Measurements from ENCODE around the gene WDR75.

Gene WDR75

DNA sequence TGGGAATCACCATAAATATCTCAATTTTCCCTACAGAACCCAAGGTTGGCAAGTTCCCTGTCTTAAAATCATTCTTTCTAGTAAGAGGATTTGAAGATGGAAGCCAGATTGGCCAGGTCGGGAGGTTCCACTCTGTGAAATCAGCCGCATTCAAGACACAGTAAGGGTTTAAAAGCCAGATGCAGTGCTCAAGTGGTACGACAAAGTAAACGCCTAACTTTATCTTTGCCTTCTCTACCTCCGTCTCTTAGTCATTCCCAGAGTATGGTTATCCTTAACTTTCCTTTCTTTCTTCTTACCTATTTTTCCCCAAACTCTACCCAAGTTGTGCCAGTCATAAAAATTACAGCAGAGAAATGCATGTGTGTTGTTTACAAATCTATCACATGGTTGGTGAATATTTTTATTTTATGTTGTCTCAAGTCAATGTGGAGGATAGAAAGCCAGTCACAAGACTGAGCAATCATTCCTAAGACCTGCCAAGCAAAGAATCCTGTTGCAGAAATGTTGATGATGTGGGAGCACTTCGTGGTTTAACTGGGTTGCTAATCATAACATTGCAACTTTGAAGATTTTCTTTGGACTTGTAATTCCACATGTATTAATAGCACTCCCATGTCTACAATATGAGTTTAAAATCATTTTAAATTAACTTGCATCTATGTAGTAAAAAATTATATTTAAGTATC lies 76.7 kb downstream of the WDR75 start:
- DNase-seq (ENCODE audit: extremely low read depth, low read depth), result no peak
- TF ChIP-seq, protein P1, sequence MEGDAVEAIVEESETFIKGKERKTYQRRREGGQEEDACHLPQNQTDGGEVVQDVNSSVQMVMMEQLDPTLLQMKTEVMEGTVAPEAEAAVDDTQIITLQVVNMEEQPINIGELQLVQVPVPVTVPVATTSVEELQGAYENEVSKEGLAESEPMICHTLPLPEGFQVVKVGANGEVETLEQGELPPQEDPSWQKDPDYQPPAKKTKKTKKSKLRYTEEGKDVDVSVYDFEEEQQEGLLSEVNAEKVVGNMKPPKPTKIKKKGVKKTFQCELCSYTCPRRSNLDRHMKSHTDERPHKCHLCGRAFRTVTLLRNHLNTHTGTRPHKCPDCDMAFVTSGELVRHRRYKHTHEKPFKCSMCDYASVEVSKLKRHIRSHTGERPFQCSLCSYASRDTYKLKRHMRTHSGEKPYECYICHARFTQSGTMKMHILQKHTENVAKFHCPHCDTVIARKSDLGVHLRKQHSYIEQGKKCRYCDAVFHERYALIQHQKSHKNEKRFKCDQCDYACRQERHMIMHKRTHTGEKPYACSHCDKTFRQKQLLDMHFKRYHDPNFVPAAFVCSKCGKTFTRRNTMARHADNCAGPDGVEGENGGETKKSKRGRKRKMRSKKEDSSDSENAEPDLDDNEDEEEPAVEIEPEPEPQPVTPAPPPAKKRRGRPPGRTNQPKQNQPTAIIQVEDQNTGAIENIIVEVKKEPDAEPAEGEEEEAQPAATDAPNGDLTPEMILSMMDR (IDR thresholded peaks at IDR 0.05; ENCODE audit: low read depth, low read length), result no peak

DNA sequence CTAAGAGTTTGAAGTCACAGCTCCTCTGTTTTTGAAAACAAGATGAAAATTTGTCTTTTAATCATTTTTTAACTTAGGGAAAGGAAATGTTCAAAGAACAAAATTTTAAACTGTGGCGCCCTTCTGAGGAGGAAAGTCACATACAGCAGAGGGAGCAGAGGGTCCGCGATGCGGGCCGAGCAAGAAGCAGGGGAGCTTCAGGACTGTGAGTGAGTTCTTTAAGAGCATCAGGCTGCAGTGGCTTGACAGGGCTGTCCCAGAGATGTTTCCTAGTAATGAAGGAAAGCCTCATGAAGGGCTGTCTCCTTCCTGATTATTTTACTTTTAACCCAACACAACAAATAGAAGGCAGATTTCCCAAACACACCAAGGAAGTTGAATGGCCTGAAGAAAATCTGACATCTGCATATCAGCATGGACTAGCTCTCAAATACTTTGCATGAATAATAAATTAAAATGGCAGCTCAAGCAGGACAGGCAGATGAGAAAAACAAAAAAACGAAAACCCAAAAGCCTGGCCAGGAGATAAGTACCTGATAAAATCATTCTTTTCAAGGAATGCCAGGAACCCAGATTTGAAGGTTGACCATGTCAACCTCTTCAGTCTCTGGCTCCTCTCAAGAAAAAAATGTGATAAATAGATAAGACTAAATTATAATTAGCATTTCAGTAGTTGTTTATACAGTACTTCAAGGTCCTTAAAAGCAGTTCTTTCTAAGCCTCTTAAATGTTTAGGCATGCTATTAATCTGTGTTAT lies 78.5 kb downstream of the WDR75 start:
- no peak for DNase-seq (ENCODE audit: extremely low read depth, low read depth)
- TF ChIP-seq, protein P1 (IDR thresholded peaks at IDR 0.05; ENCODE audit: low read depth, low read length), result no peak

DNA sequence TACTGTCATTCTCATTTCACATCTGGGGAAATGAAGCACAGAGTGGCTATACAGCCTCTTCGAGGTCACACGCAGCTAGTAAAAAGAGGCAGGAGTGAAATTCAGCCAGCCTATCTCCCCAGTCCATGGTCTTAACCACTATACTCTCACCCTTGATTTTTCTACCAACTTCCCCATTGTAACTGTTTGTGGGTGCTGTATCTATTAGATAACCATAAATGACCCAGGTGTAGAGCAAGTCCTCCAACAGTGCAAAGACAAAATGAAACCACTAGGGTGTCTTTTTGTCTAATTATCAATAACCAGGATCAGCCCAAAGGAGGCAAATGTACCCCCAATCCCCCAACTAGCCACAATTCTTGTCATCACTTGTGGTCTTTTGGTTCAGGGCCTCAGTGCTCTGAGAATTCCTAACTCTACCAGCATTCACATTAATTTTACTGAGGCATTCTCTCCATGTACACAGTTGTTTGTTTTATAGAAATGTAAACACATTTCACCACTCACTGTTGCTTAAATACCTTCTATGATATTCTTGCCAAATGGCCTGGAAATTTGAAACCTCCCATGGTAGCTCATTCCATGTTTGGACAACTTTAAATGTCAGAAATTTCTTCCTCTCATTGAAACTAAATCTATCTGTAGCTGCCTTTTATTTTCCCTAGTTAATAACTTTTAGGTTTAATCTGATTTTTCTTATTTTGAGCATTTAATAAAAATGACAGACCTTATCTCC lies 80.6 kb downstream of the WDR75 start:
- no peak for DNase-seq (ENCODE audit: extremely low read depth, low read depth)
- TF ChIP-seq, protein P1 (IDR thresholded peaks at IDR 0.05; ENCODE audit: low read depth, low read length), result no peak

DNA sequence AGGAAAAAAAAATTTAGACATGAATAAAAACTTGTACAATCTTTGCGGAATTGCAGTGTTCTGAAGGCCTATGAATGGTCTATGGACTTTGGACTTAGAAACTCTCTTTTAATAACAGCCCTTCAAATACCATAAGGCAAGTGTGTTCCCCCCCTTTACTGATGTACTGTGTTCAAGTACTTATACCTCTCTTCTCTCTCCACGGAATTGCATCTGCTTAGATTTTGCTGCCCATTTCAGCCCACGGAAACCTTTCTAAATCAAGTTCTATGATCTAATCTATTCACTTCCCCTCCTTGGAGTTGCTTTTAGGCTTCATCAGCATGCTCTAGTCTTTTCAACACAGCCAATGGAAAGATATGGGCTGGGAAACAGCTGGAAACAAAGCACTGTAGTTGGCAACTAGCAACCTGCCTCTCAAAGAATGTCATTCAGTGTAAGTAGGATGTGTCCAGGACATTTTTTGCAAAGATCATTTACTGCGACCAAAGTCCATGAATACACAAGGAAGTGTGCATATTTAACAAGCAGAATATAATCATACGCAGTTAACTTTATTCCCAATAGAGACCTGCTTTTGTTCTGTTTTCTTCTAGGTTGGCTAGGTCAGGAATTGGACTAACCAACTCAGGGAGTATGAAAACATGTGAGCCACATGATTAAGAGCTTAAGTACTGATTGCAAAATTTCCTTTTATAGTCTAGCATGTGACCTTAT lies 81.3 kb downstream of the WDR75 start:
- TF ChIP-seq, protein P1 (IDR thresholded peaks at IDR 0.05; ENCODE audit: low read depth, low read length), result no peak
- no peak for DNase-seq (ENCODE audit: extremely low read depth, low read depth)

DNA sequence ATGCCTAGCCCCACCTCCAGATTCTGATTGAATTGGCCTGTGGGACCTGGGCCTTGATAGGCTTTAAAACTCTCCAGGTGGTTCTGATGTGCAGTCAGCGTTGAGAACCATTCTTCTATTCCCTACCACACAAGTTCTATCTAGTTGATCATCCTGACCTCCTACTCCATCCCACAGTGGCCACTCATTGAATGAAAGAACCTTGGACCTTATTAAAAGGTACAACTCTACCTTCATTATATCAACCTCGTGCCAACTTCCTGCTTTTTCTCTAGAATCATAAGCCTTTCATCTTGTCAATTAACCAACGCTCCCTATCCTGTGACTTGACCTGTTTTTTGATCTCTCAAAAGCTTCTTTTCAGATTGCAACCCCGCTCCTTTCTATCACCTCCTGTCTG lies 83.5 kb downstream of the WDR75 start:
- no peak for DNase-seq (ENCODE audit: extremely low read depth, low read depth)
- TF ChIP-seq, protein P1 (IDR thresholded peaks at IDR 0.05; ENCODE audit: low read depth, low read length), result no peak
